Epithelial cell of proximal tubule (primary cell): ENCODE results near the gene TMEM126B. TPM values are rescaled to one million over a fixed set of nuclear protein-coding genes. Genes with fewer than 3 reads are reported as not detected.

Experiments used
- DNase-seq: peaks from one replicate; pipeline ENCODE4 v3.0.0-alpha.2; 2011; ENCODE audit warnings: low read depth
- H3K4me3 ChIP-seq: 2 replicates; pipeline ENCODE4 v1.5.1; 2011; ENCODE audit warnings: low read depth, mild to moderate bottlenecking, low read length
- CTCF ChIP-seq: conservative IDR thresholded peaks from 2 replicates; pipeline ENCODE4 v1.5.1; 2012; ENCODE audit warnings: low read depth, mild to moderate bottlenecking, low read length
- total RNA-seq: library from RNA; depleted of rRNA; stranded (reverse); fragments of >200 nt; gene quantifications from 2 replicates; pipeline ENCODE4 v1.2.3, GENCODE V29; 2015

Gene TMEM126B
- total RNA-seq, 1 donor from 2014 or later: 86.8 TPM

GRCh38 chr11:85626496-85626895, 1.9 kb upstream of the TMEM126B start:
- H3K4me3 ChIP-seq: peak overlapping the region; percentile 85
- DNase-seq: no peak
- no peak for TF ChIP-seq CTCF

- no peak for DNase-seq
- no peak for TF ChIP-seq CTCF
- peak within 1 kb of the TSS; percentile 85 for H3K4me3 ChIP-seq
These were observed 928 bp upstream of the TMEM126B start, which contains the start of gene DLG2 for GRCh38 chr11:85627332-85627997. DLG2 (minus strand) TSS chr11:85627344.

GRCh38 chr11:85628771-85629341, 463 bp downstream of the TMEM126B start:
- DNase-seq: no peak
- peak overlapping the region; percentile 85 for H3K4me3 ChIP-seq
- no peak for TF ChIP-seq CTCF

GRCh38 chr11:85634747-85635146, 6.4 kb downstream of the TMEM126B start:
- no peak for TF ChIP-seq CTCF
- no peak for DNase-seq
- H3K4me3 ChIP-seq: no peak overlapping the region

GRCh38 chr11:85643191-85643614, 14.8 kb downstream of the TMEM126B start:
- TF ChIP-seq CTCF: no peak
- DNase-seq: no peak

GRCh38 chr11:85647078-85647477, 18.7 kb downstream of the TMEM126B start:
- DNase-seq: no peak
- H3K4me3 ChIP-seq: peak overlapping the region; percentile 78
- TF ChIP-seq CTCF: no peak

More at GRCh38 chr11:85643191-85643614, 14.8 kb downstream of the TMEM126B start:
- no peak overlapping the region for H3K4me3 ChIP-seq
